ENCODE measurements around the gene CDK7.

- no peak for TF ChIP-seq POLR2A (IDR thresholded peaks at IDR 0.05)
- TF ChIP-seq CTCF (IDR thresholded peaks at IDR 0.05) = no peak
Measured at GRCh38 chr5:69225860-69226259, 8.8 kb upstream of the CDK7 start.
